Measurements from ENCODE around the gene DNAH7. TPM values are rescaled to one million over a fixed set of nuclear protein-coding genes. Genes with fewer than 3 reads are reported as not detected.

Gene DNAH7
- total and polyA plus RNA-seq, 4 experiments from 2014 or later: not detected

- CTCF ChIA-PET (ENCODE audit: partially characterized antibody): no interaction called here
- POLR2A ChIA-PET (ENCODE audit: partially characterized antibody): no interaction called here
- no peak overlapping the region for H3K4me3 ChIP-seq (ENCODE audit: low read length in 2 of 2)
- no peak overlapping the region for H3K27ac ChIP-seq (ENCODE audit: low read depth, low read length)
- Mint-ChIP-seq H3K9me3 (no peaks in the 10 kb centered on the region), H3K36me3 (no peaks in the 10 kb centered on the region), H3K4me3 (no peak overlapping the region), H3K27me3 (peaks cover 0 to 5% of the 10 kb centered on the region in 2 donors), H3K27ac (no peak overlapping the region), H3K4me1 (peaks cover 0 to 1% (median 0%) of the 10 kb centered on the region in 4 donors)
- intact Hi-C loops (cut with micrococcal nuclease): no loop called here
- no peaks in the 10 kb centered on the region for H3K36me3 ChIP-seq (ENCODE audit: insufficient read depth, low read length)
- H3K27me3 ChIP-seq (ENCODE audit: insufficient read depth, low read length): no peaks in the 10 kb centered on the region
- H3K4me1 ChIP-seq (ENCODE audit: insufficient read depth, low read length): no peaks in the 10 kb centered on the region
- peak in 2 of 5 donors; percentile 5 to 14 for DNase-seq
- H3K9me3 ChIP-seq (ENCODE audit: control insufficient read depth in 1 of 2, low read length in 2 of 2): no peaks in the 10 kb centered on the region
Observed at GRCh38 chr2:195848119-195848899, 220.3 kb downstream of the DNAH7 start.

DNA sequence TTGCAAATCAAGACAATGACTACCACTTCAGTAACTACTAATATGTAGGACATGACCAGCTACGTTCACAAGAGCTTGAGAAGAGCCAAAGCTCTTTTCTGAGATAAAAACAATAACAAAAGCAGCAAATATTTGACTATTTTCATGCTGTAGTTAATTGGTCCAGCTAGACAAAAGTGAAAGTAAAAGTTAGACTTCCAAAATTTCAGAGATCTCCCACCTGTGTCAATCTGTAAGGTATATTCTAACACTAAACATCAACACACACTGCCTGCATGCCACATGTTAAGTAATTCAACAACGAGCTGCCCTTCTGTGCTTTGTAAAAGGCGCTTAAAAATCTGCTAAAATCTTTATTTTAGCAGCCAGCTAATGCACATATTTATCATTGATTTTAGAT is 225.7 kb downstream of the DNAH7 start:
- no peak for DNase-seq
- Mint-ChIP-seq H3K9me3 (peaks cover 0 to 6% (median under 1%) of the 10 kb centered on the region in 8 donors), H3K4me3 (peak overlapping the region; percentile 18 to 83 (median 72)), H3K27me3 (peaks cover 0 to 1% of the 10 kb centered on the region in 2 donors), H3K36me3 (no peaks in the 10 kb centered on the region), H3K27ac (peak overlapping the region in 3 of 7 donors; percentile 6 to 13 (median 7)), H3K4me1 (peaks cover 7 to 17% (median 10%) of the 10 kb centered on the region in 4 donors)
- Histone ChIP-seq H3K4me1 (ENCODE audit: insufficient read depth, low read length) (peaks cover 10% of the 10 kb centered on the region), H3K4me3 (ENCODE audit: low read length in 2 of 2) (no peak overlapping the region), H3K27me3 (ENCODE audit: insufficient read depth, low read length) (no peaks in the 10 kb centered on the region), H3K9me3 (ENCODE audit: control insufficient read depth in 1 of 2, low read length in 2 of 2) (no peaks in the 10 kb centered on the region), H3K27ac (ENCODE audit: low read depth, low read length) (no peak overlapping the region), H3K36me3 (ENCODE audit: insufficient read depth, low read length) (no peaks in the 10 kb centered on the region)
- intact Hi-C loops (cut with micrococcal nuclease): no loop called here
- ChIA-PET POLR2A (ENCODE audit: partially characterized antibody) (no interaction called here), CTCF (ENCODE audit: partially characterized antibody) (no interaction called here)

DNA sequence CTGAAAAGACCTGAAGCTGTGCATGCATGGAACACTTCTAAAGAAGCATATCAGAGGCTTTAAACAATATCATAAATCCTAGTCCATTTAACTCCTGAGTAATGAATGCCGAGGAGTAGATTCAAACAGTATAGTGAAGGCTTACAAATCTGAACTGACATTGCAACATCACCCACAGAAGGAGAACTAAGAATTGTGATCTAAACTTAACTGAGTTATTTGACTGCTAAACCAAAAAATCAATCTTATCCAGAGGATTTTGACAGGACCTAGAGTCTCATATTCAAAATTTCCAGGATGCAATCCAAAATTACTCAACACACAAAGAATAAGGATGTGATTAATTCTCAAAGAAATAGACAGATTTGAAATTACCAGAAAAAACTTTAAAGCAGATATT is 230.6 kb downstream of the DNAH7 start:
- H3K9me3 Mint-ChIP-seq: peaks cover 0 to 6% (median under 1%) of the 10 kb centered on the region in 8 donors
- no peak overlapping the region for H3K27ac ChIP-seq (ENCODE audit: low read depth, low read length)

GRCh38 chr2:195836002-195836401 is 232.6 kb downstream of the DNAH7 start:
- Histone ChIP-seq H3K27me3 (ENCODE audit: insufficient read depth, low read length) (no peaks in the 10 kb centered on the region), H3K27ac (ENCODE audit: low read depth, low read length) (no peak overlapping the region), H3K4me1 (ENCODE audit: insufficient read depth, low read length) (no peaks in the 10 kb centered on the region), H3K36me3 (ENCODE audit: insufficient read depth, low read length) (no peaks in the 10 kb centered on the region), H3K4me3 (ENCODE audit: low read length in 2 of 2) (no peak overlapping the region), H3K9me3 (ENCODE audit: control insufficient read depth in 1 of 2, low read length in 2 of 2) (no peaks in the 10 kb centered on the region)
- CTCF ChIA-PET (ENCODE audit: partially characterized antibody): no interaction called here
- H3K27me3 Mint-ChIP-seq: peaks cover 1 to 2% of the 10 kb centered on the region in 2 donors
- DNase-seq: no peak
- POLR2A ChIA-PET (ENCODE audit: partially characterized antibody): no interaction called here
- H3K9me3 Mint-ChIP-seq: peaks cover 0 to 6% (median under 1%) of the 10 kb centered on the region in 8 donors
- H3K36me3 Mint-ChIP-seq: no peaks in the 10 kb centered on the region
- intact Hi-C loops (cut with micrococcal nuclease): no loop called here
- no peaks in the 10 kb centered on the region for H3K4me1 Mint-ChIP-seq
- no peak overlapping the region for H3K4me3 Mint-ChIP-seq
- no peak overlapping the region for H3K27ac Mint-ChIP-seq

More for the DNA sequence above, 230.6 kb downstream of the DNAH7 start:
- no peaks in the 10 kb centered on the region for H3K36me3 ChIP-seq (ENCODE audit: insufficient read depth, low read length)
- ChIA-PET CTCF (ENCODE audit: partially characterized antibody) (no interaction called here), POLR2A (ENCODE audit: partially characterized antibody) (no interaction called here)
- peaks cover 5 to 15% (median 9%) of the 10 kb centered on the region in 4 donors for H3K4me1 Mint-ChIP-seq
- no peaks in the 10 kb centered on the region for H3K9me3 ChIP-seq (ENCODE audit: control insufficient read depth in 1 of 2, low read length in 2 of 2)
- peaks cover 9% of the 10 kb centered on the region for H3K4me1 ChIP-seq (ENCODE audit: insufficient read depth, low read length)
- peaks cover 1 to 2% of the 10 kb centered on the region in 2 donors for H3K27me3 Mint-ChIP-seq
- H3K27ac Mint-ChIP-seq: no peak overlapping the region
- no peaks in the 10 kb centered on the region for H3K36me3 Mint-ChIP-seq
- H3K4me3 Mint-ChIP-seq: no peak overlapping the region
- no peaks in the 10 kb centered on the region for H3K27me3 ChIP-seq (ENCODE audit: insufficient read depth, low read length)
- no peak overlapping the region for H3K4me3 ChIP-seq (ENCODE audit: low read length in 2 of 2)
- DNase-seq: no peak
- intact Hi-C loops (cut with micrococcal nuclease): no loop called here

DNA sequence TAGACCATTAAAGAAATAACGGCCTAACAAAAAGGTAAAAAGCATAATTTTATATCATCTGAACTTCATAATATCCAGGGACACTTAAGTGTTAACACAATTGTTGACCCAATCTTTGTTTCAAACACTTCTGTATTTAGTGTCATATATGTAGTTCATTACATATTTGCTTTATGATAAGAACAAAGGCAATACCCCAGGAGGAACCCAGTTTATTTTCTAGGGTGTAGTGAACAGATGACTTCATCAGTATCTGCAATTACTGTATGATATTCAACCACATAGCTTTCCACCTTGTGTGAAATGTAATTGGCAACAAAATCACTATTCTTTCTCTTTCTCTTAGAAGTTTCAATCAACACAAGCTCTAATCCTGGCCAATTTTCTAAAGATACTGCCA is 233.8 kb downstream of the DNAH7 start:
- Histone ChIP-seq H3K4me1 (ENCODE audit: insufficient read depth, low read length) (no peaks in the 10 kb centered on the region), H3K9me3 (ENCODE audit: control insufficient read depth in 1 of 2, low read length in 2 of 2) (no peaks in the 10 kb centered on the region), H3K27ac (ENCODE audit: low read depth, low read length) (no peak overlapping the region), H3K36me3 (ENCODE audit: insufficient read depth, low read length) (no peaks in the 10 kb centered on the region), H3K4me3 (ENCODE audit: low read length in 2 of 2) (no peak overlapping the region), H3K27me3 (ENCODE audit: insufficient read depth, low read length) (no peaks in the 10 kb centered on the region)
- POLR2A ChIA-PET (ENCODE audit: partially characterized antibody): no interaction called here
- no peak overlapping the region for H3K4me3 Mint-ChIP-seq
- no peaks in the 10 kb centered on the region for H3K36me3 Mint-ChIP-seq
- intact Hi-C loops (cut with micrococcal nuclease): no loop called here
- no peak for DNase-seq
- peaks cover 0 to 2% (median 0%) of the 10 kb centered on the region in 8 donors for H3K9me3 Mint-ChIP-seq
- H3K27ac Mint-ChIP-seq: no peak overlapping the region
- H3K27me3 Mint-ChIP-seq: peaks cover 2 to 4% of the 10 kb centered on the region in 2 donors
- H3K4me1 Mint-ChIP-seq: no peaks in the 10 kb centered on the region
- CTCF ChIA-PET (ENCODE audit: partially characterized antibody): no interaction called here

- Histone ChIP-seq H3K4me3 (ENCODE audit: low read length in 2 of 2) (no peak overlapping the region), H3K36me3 (ENCODE audit: insufficient read depth, low read length) (no peaks in the 10 kb centered on the region), H3K27ac (ENCODE audit: low read depth, low read length) (no peak overlapping the region), H3K9me3 (ENCODE audit: control insufficient read depth in 1 of 2, low read length in 2 of 2) (no peaks in the 10 kb centered on the region), H3K27me3 (ENCODE audit: insufficient read depth, low read length) (no peaks in the 10 kb centered on the region), H3K4me1 (ENCODE audit: insufficient read depth, low read length) (no peaks in the 10 kb centered on the region)
- intact Hi-C loops (cut with micrococcal nuclease): no loop called here
- Mint-ChIP-seq H3K27me3 (peaks cover 2 to 4% of the 10 kb centered on the region in 2 donors), H3K27ac (no peak overlapping the region), H3K36me3 (no peaks in the 10 kb centered on the region), H3K4me3 (no peak overlapping the region), H3K9me3 (peaks cover 0 to 2% (median 0%) of the 10 kb centered on the region in 8 donors), H3K4me1 (no peaks in the 10 kb centered on the region)
- CTCF ChIA-PET (ENCODE audit: partially characterized antibody): no interaction called here
- DNase-seq: no peak
- POLR2A ChIA-PET (ENCODE audit: partially characterized antibody): no interaction called here
Observed at GRCh38 chr2:195830968-195831950, 237.4 kb downstream of the DNAH7 start.

- no peaks in the 10 kb centered on the region for H3K36me3 ChIP-seq (ENCODE audit: insufficient read depth, low read length)
- no peak for DNase-seq
- Mint-ChIP-seq H3K4me3 (no peak overlapping the region), H3K27me3 (peaks cover 0 to 1% of the 10 kb centered on the region in 2 donors), H3K27ac (no peak overlapping the region), H3K9me3 (no peaks in the 10 kb centered on the region), H3K36me3 (no peaks in the 10 kb centered on the region), H3K4me1 (no peaks in the 10 kb centered on the region)
- intact Hi-C loops (cut with micrococcal nuclease): no loop called here
- CTCF ChIA-PET (ENCODE audit: partially characterized antibody): no interaction called here
- no peaks in the 10 kb centered on the region for H3K4me1 ChIP-seq (ENCODE audit: insufficient read depth, low read length)
- peaks cover 3% of the 10 kb centered on the region for H3K27me3 ChIP-seq (ENCODE audit: insufficient read depth, low read length)
- no peak overlapping the region for H3K27ac ChIP-seq (ENCODE audit: low read depth, low read length)
- H3K4me3 ChIP-seq (ENCODE audit: low read length in 2 of 2): no peak overlapping the region
- POLR2A ChIA-PET (ENCODE audit: partially characterized antibody): no interaction called here
- no peaks in the 10 kb centered on the region for H3K9me3 ChIP-seq (ENCODE audit: control insufficient read depth in 1 of 2, low read length in 2 of 2)
Observed at GRCh38 chr2:195824478-195824877, 244.2 kb downstream of the DNAH7 start.
